ENCODE results near the gene WWC1. TPM values are rescaled to one million over a fixed set of nuclear protein-coding genes. Genes with fewer than 3 reads are reported as not detected.

WWC1 gene
- total RNA-seq, 1 donor from 2014 or later, result 32.8 TPM

DNA sequence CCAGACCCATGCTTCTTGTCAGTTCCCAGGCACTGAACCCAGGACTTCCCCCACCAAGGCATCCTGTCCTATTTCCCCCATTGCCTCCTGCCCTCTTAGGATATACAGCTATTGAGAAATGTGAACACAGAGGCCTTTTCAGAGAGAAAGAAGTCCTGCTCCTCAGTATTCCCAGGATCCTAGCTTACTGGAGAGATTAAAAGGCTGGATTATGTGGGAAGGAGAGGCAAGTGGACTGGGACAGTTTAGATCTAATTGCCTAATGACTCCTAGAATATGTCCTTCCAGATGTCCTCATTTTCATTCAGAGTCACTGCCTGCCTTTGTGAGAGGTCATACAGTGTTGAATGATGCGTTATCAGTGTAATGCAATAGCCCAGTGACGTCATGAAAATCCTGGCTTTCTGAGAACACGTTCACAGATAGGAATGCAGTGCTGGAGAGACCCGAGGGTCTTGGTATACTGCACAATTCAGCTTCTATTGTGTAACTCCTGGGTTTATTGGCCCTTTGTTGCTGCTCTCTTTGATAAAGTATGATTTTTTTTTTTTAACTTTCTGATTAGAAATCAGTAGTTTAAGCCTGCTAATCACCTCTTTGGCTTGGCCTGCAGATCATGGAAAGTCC is 26.2 kb downstream of the WWC1 start:
- DNase-seq (ENCODE audit: low spot score in 2 of 2, unreplicated experiment in 2 of 2), result no peak
- Mint-ChIP-seq H3K27ac (peak overlapping the region; percentile 98), H3K4me1 (peaks cover 57% of the 10 kb centered on the region), H3K27me3 (ENCODE audit: low read depth) (no peaks in the 10 kb centered on the region), H3K4me3 (no peak overlapping the region), H3K36me3 (no peaks in the 10 kb centered on the region), H3K9me3 (no peaks in the 10 kb centered on the region)
- TF ChIP-seq, protein P1, sequence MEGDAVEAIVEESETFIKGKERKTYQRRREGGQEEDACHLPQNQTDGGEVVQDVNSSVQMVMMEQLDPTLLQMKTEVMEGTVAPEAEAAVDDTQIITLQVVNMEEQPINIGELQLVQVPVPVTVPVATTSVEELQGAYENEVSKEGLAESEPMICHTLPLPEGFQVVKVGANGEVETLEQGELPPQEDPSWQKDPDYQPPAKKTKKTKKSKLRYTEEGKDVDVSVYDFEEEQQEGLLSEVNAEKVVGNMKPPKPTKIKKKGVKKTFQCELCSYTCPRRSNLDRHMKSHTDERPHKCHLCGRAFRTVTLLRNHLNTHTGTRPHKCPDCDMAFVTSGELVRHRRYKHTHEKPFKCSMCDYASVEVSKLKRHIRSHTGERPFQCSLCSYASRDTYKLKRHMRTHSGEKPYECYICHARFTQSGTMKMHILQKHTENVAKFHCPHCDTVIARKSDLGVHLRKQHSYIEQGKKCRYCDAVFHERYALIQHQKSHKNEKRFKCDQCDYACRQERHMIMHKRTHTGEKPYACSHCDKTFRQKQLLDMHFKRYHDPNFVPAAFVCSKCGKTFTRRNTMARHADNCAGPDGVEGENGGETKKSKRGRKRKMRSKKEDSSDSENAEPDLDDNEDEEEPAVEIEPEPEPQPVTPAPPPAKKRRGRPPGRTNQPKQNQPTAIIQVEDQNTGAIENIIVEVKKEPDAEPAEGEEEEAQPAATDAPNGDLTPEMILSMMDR (IDR thresholded peaks at IDR 0.05; ENCODE audit: unreplicated experiment), result no peak

DNA sequence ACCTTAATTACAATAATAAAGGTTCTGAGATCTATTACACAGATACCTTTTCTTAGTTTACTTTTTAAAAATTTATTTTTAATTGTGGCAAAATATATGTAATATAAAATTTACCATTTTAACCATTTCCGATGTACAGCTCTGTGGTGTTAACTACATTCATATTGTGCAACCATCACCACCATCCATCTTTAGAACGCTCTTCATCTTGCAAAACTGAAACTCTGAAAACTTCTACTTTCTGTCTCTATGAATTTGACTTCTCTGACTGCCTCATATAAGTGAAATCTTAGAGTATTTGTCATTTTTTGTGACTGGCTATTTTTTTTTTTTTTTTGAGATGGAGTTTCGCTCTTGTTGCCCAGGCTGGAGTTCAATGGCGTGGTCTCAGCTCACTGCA is 26.8 kb downstream of the WWC1 start:
- Mint-ChIP-seq H3K27me3 (ENCODE audit: low read depth) (no peaks in the 10 kb centered on the region), H3K27ac (peak overlapping the region; percentile 98), H3K4me3 (no peak overlapping the region), H3K36me3 (no peaks in the 10 kb centered on the region), H3K9me3 (no peaks in the 10 kb centered on the region), H3K4me1 (peaks cover 57% of the 10 kb centered on the region)
- TF ChIP-seq, protein P1 (IDR thresholded peaks at IDR 0.05; ENCODE audit: unreplicated experiment), result no peak
- DNase-seq (ENCODE audit: low spot score in 2 of 2, unreplicated experiment in 2 of 2), result no peak

DNA sequence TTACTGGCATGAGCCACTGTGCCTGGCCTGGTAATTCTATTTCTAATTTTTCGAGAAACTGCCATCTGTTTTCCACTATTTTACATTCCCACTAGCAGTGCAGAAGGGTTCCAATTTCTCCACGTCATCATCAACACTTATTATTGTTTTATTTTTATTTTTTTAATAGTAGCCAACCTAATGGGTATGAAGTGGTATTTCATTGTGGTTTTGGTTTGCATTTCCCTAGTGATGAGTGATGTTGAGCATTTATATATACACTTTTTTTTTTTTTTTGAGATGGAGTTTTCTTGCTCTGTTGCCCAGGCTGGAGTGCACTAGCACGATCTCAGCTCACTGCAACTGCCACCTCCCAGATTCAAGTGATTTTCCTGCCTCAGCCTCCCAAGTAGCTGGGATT is 28.3 kb downstream of the WWC1 start:
- H3K4me1 Mint-ChIP-seq, result peaks cover 58% of the 10 kb centered on the region
- no peak overlapping the region for H3K4me3 Mint-ChIP-seq
- H3K27me3 Mint-ChIP-seq (ENCODE audit: low read depth), result no peaks in the 10 kb centered on the region
- H3K9me3 Mint-ChIP-seq, result no peaks in the 10 kb centered on the region
- peak overlapping the region; percentile 39 for H3K27ac Mint-ChIP-seq
- no peaks in the 10 kb centered on the region for H3K36me3 Mint-ChIP-seq
- TF ChIP-seq, protein P1 (IDR thresholded peaks at IDR 0.05; ENCODE audit: unreplicated experiment), result no peak
- no peak for DNase-seq (ENCODE audit: low spot score in 2 of 2, unreplicated experiment in 2 of 2)

DNA sequence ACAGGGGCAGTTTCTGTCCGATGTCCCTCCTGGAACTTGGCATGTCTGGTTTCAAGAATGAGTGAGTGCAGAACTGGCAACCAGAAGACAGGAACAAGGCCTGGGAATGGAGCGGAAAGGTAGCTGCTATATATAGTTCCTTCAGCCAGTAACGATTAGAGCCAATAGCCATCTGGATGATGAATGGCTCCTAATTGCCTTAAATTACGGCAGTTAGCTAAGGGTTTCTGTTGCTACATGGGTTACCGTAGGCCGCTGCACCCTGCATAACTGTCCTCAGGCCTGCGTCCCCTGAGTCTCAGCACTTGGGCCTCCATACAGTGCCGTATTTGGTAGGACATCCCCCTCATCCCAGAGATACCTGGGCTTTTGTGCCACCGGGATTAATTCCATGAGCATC is 29.4 kb downstream of the WWC1 start:
- H3K4me3 Mint-ChIP-seq, result no peak overlapping the region
- H3K36me3 Mint-ChIP-seq, result no peaks in the 10 kb centered on the region
- H3K27me3 Mint-ChIP-seq (ENCODE audit: low read depth), result no peaks in the 10 kb centered on the region
- peaks cover 57% of the 10 kb centered on the region for H3K4me1 Mint-ChIP-seq
- H3K27ac Mint-ChIP-seq, result peak overlapping the region; percentile 18
- no peaks in the 10 kb centered on the region for H3K9me3 Mint-ChIP-seq
- TF ChIP-seq, protein P1 (IDR thresholded peaks at IDR 0.05; ENCODE audit: unreplicated experiment), result no peak
- no peak for DNase-seq (ENCODE audit: low spot score in 2 of 2, unreplicated experiment in 2 of 2)

DNA sequence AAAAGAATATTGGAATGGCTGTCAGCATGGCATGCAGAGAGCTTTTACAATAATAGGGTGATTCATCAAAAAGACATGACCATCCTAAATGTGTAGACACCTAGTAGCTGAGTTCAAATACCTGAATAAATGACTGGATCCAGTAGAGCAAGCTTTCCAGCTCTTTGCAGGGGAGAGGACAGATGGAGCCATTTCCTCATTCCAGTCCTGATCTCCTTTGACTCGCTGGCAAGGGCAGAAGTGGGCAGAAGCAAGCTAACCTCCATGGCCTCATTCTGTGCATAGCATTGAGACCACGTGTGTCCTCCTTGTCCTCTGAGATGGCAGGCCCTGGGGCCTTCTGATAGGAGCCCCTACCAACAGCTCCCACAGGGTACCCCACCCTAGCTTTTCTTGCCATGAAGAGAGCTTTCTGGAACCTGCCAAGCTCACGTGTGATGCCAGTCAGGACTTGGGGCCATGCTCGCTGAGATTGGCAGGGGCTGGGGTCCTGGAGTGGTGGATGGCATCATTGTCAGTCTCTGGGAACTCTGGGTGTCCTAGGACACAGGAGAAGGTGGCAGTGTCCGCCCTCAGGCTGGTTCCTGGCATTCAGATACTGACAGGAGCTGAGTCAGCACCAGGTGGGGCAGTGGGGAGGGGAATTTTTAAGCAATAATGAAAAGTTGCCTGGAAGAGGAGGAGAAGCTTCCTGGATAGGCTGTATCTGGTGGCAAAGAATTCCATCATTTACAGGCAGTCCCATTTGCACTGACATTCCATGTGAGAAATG is 33.6 kb downstream of the WWC1 start:
- TF ChIP-seq, protein P1 (IDR thresholded peaks at IDR 0.05; ENCODE audit: unreplicated experiment), result no peak
- Mint-ChIP-seq H3K27ac (peak overlapping the region; percentile 62), H3K27me3 (ENCODE audit: low read depth) (no peaks in the 10 kb centered on the region), H3K36me3 (no peaks in the 10 kb centered on the region), H3K4me1 (peaks cover 55% of the 10 kb centered on the region), H3K4me3 (no peak overlapping the region), H3K9me3 (no peaks in the 10 kb centered on the region)
- no peak for DNase-seq (ENCODE audit: low spot score in 2 of 2, unreplicated experiment in 2 of 2)

All from mesothelial cell of epicardium (in vitro differentiated cells).